SK-N-SH treated with all-trans-retinoic acid at 6 μM for 48 hours (cell line): Measurements from ENCODE around the gene MGST3.

Experiments
- ARNTL ChIP-seq: fragments of 450-650 bp; formaldehyde crosslinking; IDR thresholded peaks from 2 replicates; pipeline ENCODE4 v1.5.0; 2020; ENCODE audit warnings: low read depth, mild to moderate bottlenecking, moderate library complexity, borderline replicate concordance
- CSDC2 ChIP-seq: fragments of 250-450 bp; sonication (Bioruptor Pico); IDR thresholded peaks from 2 replicates; pipeline ENCODE4 v1.5.0; 2020; ENCODE audit warnings: mild to moderate bottlenecking, moderate library complexity
- GLIS3 ChIP-seq: fragments of 250-450 bp; sonication (Bioruptor Pico); IDR thresholded peaks from 2 replicates; pipeline ENCODE4 v1.5.0; 2020; ENCODE audit warnings: mild to moderate bottlenecking, moderate library complexity
- OSR1 ChIP-seq: fragments of 250-450 bp; sonication (Bioruptor Pico); IDR thresholded peaks from 2 replicates; pipeline ENCODE4 v1.8.0; 2022; ENCODE audit warnings: moderate library complexity, mild to moderate bottlenecking, inconsistent platforms
- RARB ChIP-seq: fragments of 250-450 bp; sonication (Bioruptor Pico); IDR thresholded peaks from 2 replicates; pipeline ENCODE4 v1.8.0; 2021; ENCODE audit warnings: mild to moderate bottlenecking, moderate library complexity
- TCF4 ChIP-seq: fragments of 250-450 bp; sonication (Bioruptor Pico); IDR thresholded peaks from 2 replicates; pipeline ENCODE4 v1.8.0; 2021; ENCODE audit warnings: mild to moderate bottlenecking, moderate library complexity, borderline replicate concordance
- TOX ChIP-seq: fragments of 250-450 bp; sonication (Bioruptor Pico); IDR thresholded peaks from 2 replicates; pipeline ENCODE4 v1.8.0; 2021; ENCODE audit warnings: mild to moderate bottlenecking, moderate library complexity, borderline replicate concordance
- ZFP3 ChIP-seq: fragments of 250-450 bp; sonication (Bioruptor Pico); IDR thresholded peaks from 2 replicates; pipeline ENCODE4 v1.5.0; 2020; ENCODE audit warnings: mild to moderate bottlenecking, moderate library complexity
- ZFP30 ChIP-seq: fragments of 450-650 bp; formaldehyde crosslinking; IDR thresholded peaks from 2 replicates; pipeline ENCODE4 v1.5.0; 2022; ENCODE audit warnings: mild to moderate bottlenecking, moderate library complexity
- TF ChIP-seq, protein P1 (sequence below): fragments of 250-450 bp; sonication (Bioruptor Pico); IDR thresholded peaks from 2 replicates; pipeline ENCODE4 v1.5.1; 2020; ENCODE audit warnings: low read depth, mild to moderate bottlenecking, moderate library complexity
- TF ChIP-seq, protein P2 (sequence below): fragments of 250-450 bp; sonication (Bioruptor Pico); IDR thresholded peaks from 2 replicates; pipeline ENCODE4 v1.8.0; 2021; ENCODE audit warnings: low read depth, mild to moderate bottlenecking, moderate library complexity, borderline replicate concordance

DNA sequence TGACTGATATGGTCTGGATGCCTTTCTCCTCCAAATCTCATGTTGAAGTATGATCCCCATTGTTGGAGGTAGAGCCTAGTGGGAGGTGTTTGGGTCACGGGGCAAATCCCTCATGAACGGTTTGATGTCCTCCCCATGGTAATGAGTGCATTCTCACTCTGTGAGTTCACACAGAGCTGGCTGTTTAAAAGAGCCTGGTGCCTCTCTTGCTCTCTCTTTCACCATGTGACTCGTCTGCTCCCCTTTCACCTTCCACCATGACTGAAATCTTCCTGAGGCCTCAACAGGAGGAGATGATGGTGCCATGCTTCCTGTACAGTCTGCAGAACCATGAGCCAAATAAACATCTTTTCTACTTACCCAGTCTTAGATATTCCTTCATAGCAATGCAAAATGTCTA, 37.1 kb downstream of the MGST3 start:
- TF ChIP-seq ZFP30 (CRISPR knock-in tag) (no peak), TOX (CRISPR knock-in tag) (no peak), RARB (CRISPR knock-in tag) (no peak), OSR1 (no peak), TCF4 (CRISPR knock-in tag) (no peak), ARNTL (no peak), ZFP3 (CRISPR knock-in tag) (no peak), GLIS3 (CRISPR knock-in tag) (no peak), CSDC2 (CRISPR knock-in tag) (no peak)
- TF ChIP-seq, protein P1, sequence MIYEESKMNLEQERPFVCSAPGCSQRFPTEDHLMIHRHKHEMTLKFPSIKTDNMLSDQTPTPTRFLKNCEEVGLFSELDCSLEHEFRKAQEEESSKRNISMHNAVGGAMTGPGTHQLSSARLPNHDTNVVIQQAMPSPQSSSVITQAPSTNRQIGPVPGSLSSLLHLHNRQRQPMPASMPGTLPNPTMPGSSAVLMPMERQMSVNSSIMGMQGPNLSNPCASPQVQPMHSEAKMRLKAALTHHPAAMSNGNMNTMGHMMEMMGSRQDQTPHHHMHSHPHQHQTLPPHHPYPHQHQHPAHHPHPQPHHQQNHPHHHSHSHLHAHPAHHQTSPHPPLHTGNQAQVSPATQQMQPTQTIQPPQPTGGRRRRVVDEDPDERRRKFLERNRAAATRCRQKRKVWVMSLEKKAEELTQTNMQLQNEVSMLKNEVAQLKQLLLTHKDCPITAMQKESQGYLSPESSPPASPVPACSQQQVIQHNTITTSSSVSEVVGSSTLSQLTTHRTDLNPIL (CRISPR knock-in tag): no peak
- TF ChIP-seq, protein P2, sequence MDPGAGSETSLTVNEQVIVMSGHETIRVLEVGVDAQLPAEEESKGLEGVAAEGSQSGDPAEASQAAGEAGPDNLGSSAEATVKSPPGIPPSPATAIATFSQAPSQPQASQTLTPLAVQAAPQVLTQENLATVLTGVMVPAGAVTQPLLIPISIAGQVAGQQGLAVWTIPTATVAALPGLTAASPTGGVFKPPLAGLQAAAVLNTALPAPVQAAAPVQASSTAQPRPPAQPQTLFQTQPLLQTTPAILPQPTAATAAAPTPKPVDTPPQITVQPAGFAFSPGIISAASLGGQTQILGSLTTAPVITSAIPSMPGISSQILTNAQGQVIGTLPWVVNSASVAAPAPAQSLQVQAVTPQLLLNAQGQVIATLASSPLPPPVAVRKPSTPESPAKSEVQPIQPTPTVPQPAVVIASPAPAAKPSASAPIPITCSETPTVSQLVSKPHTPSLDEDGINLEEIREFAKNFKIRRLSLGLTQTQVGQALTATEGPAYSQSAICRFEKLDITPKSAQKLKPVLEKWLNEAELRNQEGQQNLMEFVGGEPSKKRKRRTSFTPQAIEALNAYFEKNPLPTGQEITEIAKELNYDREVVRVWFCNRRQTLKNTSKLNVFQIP (CRISPR knock-in tag): no peak
